H9 (cell line): ENCODE measurements around the gene DCST1. TPM values are rescaled to one million over a fixed set of nuclear protein-coding genes. Genes with fewer than 3 reads are reported as not detected.

ENCODE experiments used
- DNase-seq: peaks from one replicate; pipeline ENCODE4 v3.0.0-alpha.2; 2017
- H2AFZ ChIP-seq: one replicate; pipeline ENCODE4 v1.6.1; 2013; ENCODE audit warnings: mild to moderate bottlenecking, low read length, control low read depth, moderate library complexity
- H2AK5ac ChIP-seq: 2 replicates; pipeline ENCODE4 v1.6.1; 2013; ENCODE audit warnings: low read length, control low read depth, mixed read lengths; ENCODE audit not compliant: insufficient read length
- H2BK120ac ChIP-seq: one replicate; pipeline ENCODE4 v1.6.1; 2013; ENCODE audit warnings: low read depth, mild to moderate bottlenecking, low read length, control low read depth, inconsistent platforms; ENCODE audit not compliant: poor library complexity, severe bottlenecking
- H2BK12ac ChIP-seq: 2 replicates; pipeline ENCODE4 v1.6.1; 2013; ENCODE audit warnings: low read length, control low read depth, mixed read lengths, low read depth; ENCODE audit not compliant: insufficient read length
- H2BK15ac ChIP-seq: 2 replicates; pipeline ENCODE4 v1.6.1; 2013; ENCODE audit warnings: low read depth, low read length, control low read depth
- H2BK20ac ChIP-seq: one replicate; pipeline ENCODE4 v1.6.1; 2013; ENCODE audit warnings: low read depth, mild to moderate bottlenecking, low read length, control low read depth, inconsistent platforms; ENCODE audit not compliant: poor library complexity, severe bottlenecking
- H2BK5ac ChIP-seq: 2 replicates; pipeline ENCODE4 v1.6.1; 2013; ENCODE audit warnings: low read length, control low read depth, mixed read lengths; ENCODE audit not compliant: insufficient read length
- H3K14ac ChIP-seq: 2 replicates; pipeline ENCODE4 v1.6.1; 2013; ENCODE audit warnings: low read length, control low read depth; ENCODE audit not compliant: insufficient read depth
- H3K18ac ChIP-seq: 2 replicates; pipeline ENCODE4 v1.6.1; 2013; ENCODE audit warnings: low read depth, mild to moderate bottlenecking, mixed read lengths, low read length, control low read depth; ENCODE audit not compliant: insufficient read length
- H3K23ac ChIP-seq: 2 replicates; pipeline ENCODE4 v1.6.1; 2013; ENCODE audit warnings: low read length, control low read depth, mixed read lengths, low read depth; ENCODE audit not compliant: insufficient read length
- H3K23me2 ChIP-seq: 2 replicates; pipeline ENCODE4 v1.6.1; 2013; ENCODE audit warnings: low read depth, mild to moderate bottlenecking, mixed read lengths, low read length, control low read depth; ENCODE audit not compliant: insufficient read length, poor library complexity, severe bottlenecking
- H3K27ac ChIP-seq: 2 replicates; pipeline ENCODE4 v1.5.1; 2013; ENCODE audit warnings: low read length, control low read depth, mixed read lengths, low read depth; ENCODE audit not compliant: insufficient read length
- H3K27me3 ChIP-seq: 2 replicates; pipeline ENCODE4 v1.6.1; 2013; ENCODE audit warnings: low read length, control low read depth, inconsistent platforms; ENCODE audit not compliant: insufficient read depth
- H3K4ac ChIP-seq: 2 replicates; pipeline ENCODE4 v1.6.1; 2013; ENCODE audit warnings: low read depth, mild to moderate bottlenecking, control low read depth, inconsistent platforms, low read length, moderate library complexity
- H3K4me1 ChIP-seq: 2 replicates; pipeline ENCODE4 v1.6.1; 2013; ENCODE audit warnings: low read length, control low read depth, inconsistent platforms; ENCODE audit not compliant: insufficient read depth
- H3K4me2 ChIP-seq: 2 replicates; pipeline ENCODE4 v1.6.1; 2013; ENCODE audit warnings: low read length, control low read depth, mixed read lengths; ENCODE audit not compliant: insufficient read length, insufficient read depth
- H3K56ac ChIP-seq: 2 replicates; pipeline ENCODE4 v1.6.1; 2013; ENCODE audit warnings: low read depth, mild to moderate bottlenecking, mixed read lengths, low read length, control low read depth; ENCODE audit not compliant: insufficient read length
- H3K79me1 ChIP-seq: 2 replicates; pipeline ENCODE4 v1.6.1; 2013; ENCODE audit warnings: low read depth, mild to moderate bottlenecking, moderate library complexity, low read length, control low read depth, inconsistent platforms; ENCODE audit not compliant: insufficient read depth, poor library complexity, severe bottlenecking
- H3K79me2 ChIP-seq: 2 replicates; pipeline ENCODE4 v1.6.1; 2013; ENCODE audit warnings: low read length, control low read depth, inconsistent platforms; ENCODE audit not compliant: insufficient read depth
- H3K9ac ChIP-seq: 2 replicates; pipeline ENCODE4 v1.6.1; 2013; ENCODE audit warnings: low read length, control low read depth, mixed read lengths; ENCODE audit not compliant: insufficient read length; ENCODE audit errors: extremely low read depth
- H3K9me3 ChIP-seq: one replicate; pipeline ENCODE4 v1.6.1; 2013; ENCODE audit warnings: low read depth, low read length, inconsistent platforms; ENCODE audit not compliant: control insufficient read depth
- H3T11ph ChIP-seq: one replicate; pipeline ENCODE4 v1.6.1; 2013; ENCODE audit warnings: mild to moderate bottlenecking, low read length, control low read depth, inconsistent platforms
- H4K20me1 ChIP-seq: one replicate; pipeline ENCODE4 v1.6.1; 2013; ENCODE audit not compliant: control insufficient read depth, insufficient read length, insufficient read depth
- H4K5ac ChIP-seq: 2 replicates; pipeline ENCODE4 v1.6.1; 2013; ENCODE audit warnings: low read depth, mild to moderate bottlenecking, mixed read lengths, low read length, control low read depth; ENCODE audit not compliant: insufficient read length
- H4K8ac ChIP-seq: replicated peaks from 2 replicates; pipeline ENCODE4 v1.6.1; 2013; ENCODE audit warnings: low read length, control low read depth, mixed read lengths, low read depth; ENCODE audit not compliant: insufficient read length
- H4K91ac ChIP-seq: 2 replicates; pipeline ENCODE4 v1.6.1; 2013; ENCODE audit warnings: low read depth, mild to moderate bottlenecking, moderate library complexity, mixed read lengths, low read length, control low read depth; ENCODE audit not compliant: insufficient read length
- H3K27ac Mint-ChIP-seq, 3 experiments: 2 replicates in 2 of 3; 3 replicates in 1 of 3; pipeline ENCODE4 v1.8.0; 2020 to 2021; ENCODE audit warnings: mixed read lengths in 3 of 3, mild to moderate bottlenecking in 1 of 3, moderate library complexity in 1 of 3
- H3K27me3 Mint-ChIP-seq: 2 replicates; pipeline ENCODE4 v1.8.0; 2021; ENCODE audit warnings: low read depth, mild to moderate bottlenecking, moderate library complexity, mixed read lengths
- H3K36me3 Mint-ChIP-seq, 3 experiments: 2 replicates in 2 of 3; 3 replicates in 1 of 3; pipeline ENCODE4 v1.8.0; 2020 to 2021; ENCODE audit warnings: low read depth in 3 of 3, mixed read lengths in 3 of 3; ENCODE audit not compliant: insufficient read depth in 1 of 3
- H3K4me1 Mint-ChIP-seq, 2 experiments: 2 replicates each; pipeline ENCODE4 v1.8.0; 2020; ENCODE audit warnings: mixed read lengths in 2 of 2
- H3K4me3 Mint-ChIP-seq, 2 experiments: 2 replicates in 1 of 2; 3 replicates in 1 of 2; pipeline ENCODE4 v1.8.0; 2020 to 2021; ENCODE audit warnings: mild to moderate bottlenecking in 2 of 2, mixed read lengths in 2 of 2, moderate library complexity in 1 of 2
- H3K9me3 Mint-ChIP-seq, 2 experiments: 2 replicates in 1 of 2; 3 replicates in 1 of 2; pipeline ENCODE4 v1.8.0; 2020; ENCODE audit warnings: mild to moderate bottlenecking in 2 of 2, mixed read lengths in 2 of 2, moderate library complexity in 1 of 2
- CTCF ChIP-seq: fragments of 200-600 bp; sonication (generic); conservative IDR thresholded peaks from 3 replicates; pipeline ENCODE4 v1.8.0; 2021; ENCODE audit warnings: antibody characterized with exemption, mild to moderate bottlenecking
- WGBS: extraction: QIAGEN DNeasy Blood & Tissue Kit; methylation state at CpG from one replicate; pipeline ENCODE4 v1.1.7; 2013; ENCODE audit warnings: missing lambda C conversion rate, low lambda C conversion rate, mixed read lengths; ENCODE audit not compliant: insufficient read length; ENCODE audit errors: extremely low coverage; 5-methylcytosine and 5-hydroxymethylcytosine counted together
- total RNA-seq: library from RNA; stranded (reverse); gene quantifications from 2 replicates; pipeline ENCODE4 v1.2.1, GENCODE V29; 2021

Gene DCST1
- total RNA-seq, 1 experiment from 2014 or later, result not detected

- H3K79me1 ChIP-seq, result no peaks in the 10 kb centered on the region
- H3K23me2 ChIP-seq, result no peaks in the 10 kb centered on the region
- no peak overlapping the region for H3K27ac Mint-ChIP-seq
- no peak overlapping the region for H4K8ac ChIP-seq
- no peak overlapping the region for H3K4ac ChIP-seq
- H3K36me3 Mint-ChIP-seq, result peaks cover 6 to 35% (median 22%) of the 10 kb centered on the region in 3 experiments; a peak in 6 of 7 replicates
- peaks cover 1% of the 10 kb centered on the region; the same call in 1 of the 2 replicates for H3K4me1 ChIP-seq
- peaks cover 4% of the 10 kb centered on the region for H3K27me3 Mint-ChIP-seq
- no CpG with 5 or more reads among the region's 6 CpGs for WGBS
- no peaks in the 10 kb centered on the region for H3K27me3 ChIP-seq
- no peak overlapping the region for H4K91ac ChIP-seq
- H4K20me1 ChIP-seq, result no peaks in the 10 kb centered on the region
- H2BK120ac ChIP-seq, result no peak overlapping the region
- no peaks in the 10 kb centered on the region; a peak in 1 of 5 replicates for H3K9me3 Mint-ChIP-seq
- peaks cover 29 to 51% of the 10 kb centered on the region in 2 experiments for H3K4me1 Mint-ChIP-seq
- H3K18ac ChIP-seq, result no peak overlapping the region
- H2AFZ ChIP-seq, result no peak overlapping the region
- no peak overlapping the region for H3K56ac ChIP-seq
- H3K23ac ChIP-seq, result no peak overlapping the region
- H4K5ac ChIP-seq, result no peak overlapping the region
- no peaks in the 10 kb centered on the region for H3K9me3 ChIP-seq
- H2BK5ac ChIP-seq, result no peak overlapping the region
- DNase-seq, result no peak
- no peak overlapping the region for H2BK20ac ChIP-seq
- H2BK12ac ChIP-seq, result no peak overlapping the region
- TF ChIP-seq CTCF, result no peak
- no peak overlapping the region for H3K27ac ChIP-seq
- no peak overlapping the region for H2BK15ac ChIP-seq
- H3K14ac ChIP-seq, result no peak overlapping the region
- peak overlapping the region; percentile 34 for H3K4me2 ChIP-seq
- peak overlapping the region in 1 of 2 experiments; percentile 71; a peak in 3 of 5 replicates for H3K4me3 Mint-ChIP-seq
- H3K79me2 ChIP-seq, result no peaks in the 10 kb centered on the region
- H3K9ac ChIP-seq, result no peak overlapping the region
- no peak overlapping the region for H2AK5ac ChIP-seq
- H3T11ph ChIP-seq, result no peak overlapping the region
These were observed 15.7 kb upstream of the DCST1 start for GRCh38 chr1:155017946-155018316.
